GM21360 (cell line): ENCODE data around the gene MORF4L1.
"Not testable (repeated sequence)": the region's sequence is repeated elsewhere in the genome, so short reads cannot be mapped to it uniquely, and the experiment has no call there.

Experiments used
- ATAC-seq: cut with Tn5 transposase; IDR thresholded peaks from one replicate; pipeline ENCODE4 v1.9.1; 2021; ENCODE audit warnings: mild to moderate bottlenecking, moderate library complexity; ENCODE audit not compliant: unreplicated experiment

The MORF4L1 gene

GRCh38 chr15:78855746-78856145 lies 16.9 kb upstream of the MORF4L1 start:
- ATAC-seq, result no peak

DNA sequence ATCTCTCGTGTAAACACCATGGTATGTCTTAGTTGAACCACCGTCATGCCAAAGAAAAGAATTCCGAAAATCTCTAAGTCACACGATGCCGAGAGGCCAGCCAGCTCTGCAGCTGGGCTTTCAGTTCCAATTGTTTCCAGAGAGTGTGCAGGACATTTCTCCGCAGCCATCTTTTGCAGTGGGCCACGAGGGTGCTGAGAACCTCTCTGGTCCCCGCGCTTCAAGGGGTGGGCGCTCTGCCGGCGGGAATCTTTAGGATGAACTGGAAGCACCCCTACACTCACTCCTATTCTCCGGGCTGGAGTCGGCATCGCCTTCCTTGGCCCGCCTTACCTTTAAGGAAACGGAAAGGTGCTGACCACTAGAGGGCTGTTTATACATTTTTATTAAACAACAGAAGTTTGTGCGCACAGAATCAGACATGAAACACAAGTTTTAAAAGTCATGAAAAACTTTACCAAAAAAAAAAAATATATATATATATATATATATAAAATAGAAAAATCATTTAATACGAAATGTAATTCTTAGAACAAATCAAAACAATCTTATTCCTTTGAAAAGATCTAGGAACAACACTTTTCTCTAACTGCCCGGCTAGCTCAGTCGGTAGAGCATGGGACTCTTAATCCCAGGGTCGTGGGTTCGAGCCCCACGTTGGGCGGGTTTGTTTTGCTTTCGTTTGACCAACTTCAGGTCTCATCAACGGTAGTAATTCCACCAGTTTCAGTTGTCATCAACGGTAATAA lies 12.5 kb upstream of the MORF4L1 start:
- ATAC-seq, result peak; percentile 65

DNA sequence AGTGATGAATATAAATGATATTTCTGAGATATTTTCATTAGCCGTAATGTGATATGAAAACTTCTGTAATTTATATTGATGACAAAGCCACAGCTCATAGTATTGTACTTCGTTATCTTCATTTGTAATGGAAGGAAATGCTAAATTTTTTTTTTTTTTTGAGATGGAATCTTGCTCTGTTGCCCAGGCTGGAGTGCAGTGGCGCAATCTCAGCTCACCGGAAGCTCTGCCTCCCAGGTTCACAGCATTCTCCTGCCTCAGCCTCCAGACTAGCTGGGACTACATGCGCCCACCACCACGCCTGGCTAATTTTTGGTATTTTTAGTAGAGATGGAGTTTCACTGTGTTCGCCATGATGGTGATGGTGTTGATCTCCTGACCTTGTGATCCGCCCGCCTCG lies 7.1 kb upstream of the MORF4L1 start:
- not testable (repeated sequence) for ATAC-seq

DNA sequence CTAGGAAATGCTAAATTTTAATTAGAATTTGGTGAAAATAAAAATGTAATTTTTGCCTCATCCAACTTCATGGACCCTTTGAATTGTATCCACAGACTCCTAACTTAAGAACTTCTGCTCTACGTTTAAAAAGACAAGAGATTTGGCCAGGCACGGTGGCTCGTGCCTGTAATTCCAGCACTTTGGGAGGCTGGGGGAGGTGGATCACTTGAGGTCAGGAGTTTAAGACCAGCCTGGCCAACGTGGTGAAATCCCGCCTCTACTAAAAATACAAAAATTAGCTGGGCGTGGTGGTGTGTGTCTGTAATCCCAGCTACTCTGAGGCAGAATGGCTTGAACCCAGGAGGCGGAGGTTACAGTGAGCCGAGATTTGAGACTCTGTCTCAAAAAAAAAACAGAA lies 6.7 kb upstream of the MORF4L1 start:
- ATAC-seq, result not testable (repeated sequence)

GRCh38 chr15:78866803-78867202 lies 5.9 kb upstream of the MORF4L1 start:
- ATAC-seq, result no peak

GRCh38 chr15:78868366-78868765 lies 4.3 kb upstream of the MORF4L1 start:
- ATAC-seq, result no peak

GRCh38 chr15:78871483-78872127 lies 1.1 kb upstream of the MORF4L1 start:
- ATAC-seq, result not testable (repeated sequence)

DNA sequence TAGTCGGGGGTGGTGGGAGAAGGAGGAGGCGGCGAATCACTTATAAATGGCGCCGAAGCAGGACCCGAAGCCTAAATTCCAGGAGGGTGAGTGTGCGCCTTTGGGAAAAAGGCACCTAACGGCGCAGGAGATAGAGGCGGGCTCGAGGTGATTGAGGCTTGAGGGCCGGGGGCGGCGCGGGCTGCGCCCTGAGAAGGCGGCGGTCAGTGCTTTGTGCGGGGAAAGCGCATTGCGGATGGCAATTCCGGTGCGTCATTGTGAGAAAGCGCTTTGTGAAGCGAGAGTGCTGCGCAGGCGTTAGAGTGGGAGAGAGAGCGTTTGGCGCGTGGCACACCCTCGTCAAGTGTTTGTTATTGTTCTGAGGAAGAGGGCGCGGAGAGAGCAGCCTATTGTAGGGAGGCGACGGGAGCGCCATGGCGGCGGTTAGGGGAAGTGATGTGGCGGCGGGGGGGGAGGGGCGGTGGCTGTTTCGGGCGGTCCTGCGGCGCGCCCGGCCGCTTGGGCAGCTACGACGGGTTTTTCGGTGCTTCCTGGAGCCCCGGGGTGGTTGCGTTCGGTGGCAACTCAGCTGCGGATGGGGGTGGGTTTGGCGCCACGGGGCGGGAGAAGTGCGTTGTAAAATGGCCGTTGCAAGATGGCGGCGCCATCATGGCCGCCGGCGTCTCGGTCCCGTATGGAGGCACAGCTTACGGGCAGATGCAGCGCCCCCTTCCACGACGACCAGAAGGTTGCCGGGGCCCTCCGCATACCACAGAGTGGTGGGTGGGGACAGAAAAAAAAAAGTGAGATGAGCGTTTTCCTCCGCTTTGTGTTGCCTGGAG lies 492 bp downstream of the MORF4L1 start:
- ATAC-seq, result peak; percentile 64

DNA sequence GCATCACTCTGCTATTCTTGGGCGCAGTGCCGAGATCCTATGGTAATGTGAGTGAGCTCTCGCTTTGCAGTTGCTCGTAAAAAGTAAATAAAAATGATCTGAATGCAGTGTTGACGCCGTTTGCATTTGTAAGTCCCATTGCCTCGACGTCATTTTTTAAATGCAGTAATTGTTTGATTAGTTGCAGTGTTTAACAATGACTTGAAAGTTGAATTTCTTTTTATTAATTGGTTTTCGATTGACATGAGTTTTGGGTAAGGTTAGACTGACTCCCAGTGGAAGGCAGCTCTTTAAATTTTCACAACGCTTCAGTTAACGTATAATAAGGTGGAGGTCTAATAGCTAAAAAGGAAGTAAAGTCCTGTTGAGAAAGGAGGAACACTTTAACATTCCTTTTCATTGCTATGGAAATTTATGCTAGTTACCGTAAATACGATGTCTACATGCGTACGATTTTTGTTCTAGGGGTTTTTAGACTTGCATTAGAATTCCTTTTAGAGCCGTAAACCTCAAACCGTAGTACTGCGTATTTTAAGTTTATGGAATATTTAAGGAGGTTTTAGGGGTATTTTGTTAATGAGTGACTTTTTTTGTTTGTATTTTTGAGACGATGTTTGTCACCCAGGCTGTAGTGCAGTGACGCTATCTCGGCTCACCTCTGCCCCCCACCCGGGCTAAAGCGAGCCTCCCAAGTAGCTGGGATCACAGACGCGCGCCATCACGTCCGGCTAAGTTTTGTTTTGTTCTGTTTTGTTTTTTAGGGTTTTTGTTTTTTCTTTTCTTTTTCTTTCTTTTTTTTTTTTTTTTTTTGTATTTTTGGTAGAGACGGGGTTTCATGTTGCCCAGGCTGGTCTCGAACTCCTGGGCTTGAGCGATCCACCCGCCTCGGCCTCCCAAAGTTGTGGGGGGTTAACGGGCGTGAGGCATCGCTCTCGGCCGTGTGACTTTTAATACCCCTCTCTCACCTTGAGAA lies 1.4 kb downstream of the MORF4L1 start:
- no peak for ATAC-seq

DNA sequence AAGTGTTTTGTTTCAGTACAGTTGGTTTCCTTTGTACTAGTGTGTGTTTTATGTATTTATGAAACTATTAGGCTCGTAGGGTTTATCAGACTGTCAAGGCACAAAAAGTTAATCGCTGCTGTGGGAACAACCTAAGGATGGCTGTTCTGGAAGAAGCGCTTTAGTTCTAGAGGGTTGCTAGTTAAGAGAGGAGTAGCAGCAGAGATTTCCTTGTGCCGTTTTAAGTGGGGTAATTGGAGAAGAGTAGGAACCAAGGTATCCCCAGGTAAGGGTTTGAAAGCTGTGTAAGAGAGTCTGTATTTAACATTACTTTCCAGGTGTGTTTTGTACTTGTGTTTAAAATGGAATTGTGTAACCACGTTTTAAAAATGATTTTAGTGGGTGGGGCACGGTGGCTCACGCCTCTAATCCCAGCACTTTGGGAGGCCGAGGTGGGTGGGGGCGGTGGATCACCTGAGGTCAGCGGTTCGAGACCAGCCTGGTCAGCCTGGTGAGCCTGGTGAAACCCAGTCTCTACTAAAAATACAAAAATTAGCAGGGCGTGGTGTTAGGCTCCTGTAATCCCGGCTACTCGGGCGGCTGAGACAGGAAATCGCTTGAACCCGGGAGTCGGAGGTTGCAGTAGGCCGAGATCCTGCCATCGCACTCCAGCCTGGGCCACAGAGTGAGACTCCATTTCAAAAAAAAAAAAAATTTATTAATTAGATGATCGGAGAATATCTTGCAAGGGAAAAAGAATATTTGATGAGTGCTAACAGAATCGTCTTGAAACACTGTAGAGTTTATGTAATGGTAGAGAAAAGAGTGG lies 2.6 kb downstream of the MORF4L1 start:
- no peak for ATAC-seq

- not testable (repeated sequence) for ATAC-seq
Observed at GRCh38 chr15:78876954-78877353, 4.3 kb downstream of the MORF4L1 start.

DNA sequence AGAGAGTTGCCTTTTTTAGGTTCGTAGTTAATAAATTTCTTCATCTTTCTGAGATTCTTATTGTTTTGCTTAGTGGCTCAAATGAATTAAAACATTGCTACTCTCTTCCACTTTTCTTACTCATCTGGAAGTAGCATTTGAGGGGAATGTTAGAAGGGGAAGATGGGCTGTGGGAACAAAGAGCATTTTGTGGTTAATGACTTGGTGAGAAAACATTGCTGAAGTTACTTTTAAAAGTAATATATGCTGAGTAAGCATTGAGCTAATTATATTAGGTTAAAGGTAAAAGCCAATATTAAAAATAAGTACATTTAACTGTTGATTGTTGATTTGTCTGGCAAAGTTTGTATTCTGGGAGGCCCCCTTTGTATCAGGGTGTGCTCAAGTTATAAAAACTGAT lies 5.7 kb downstream of the MORF4L1 start:
- no peak for ATAC-seq

- ATAC-seq, result no peak
Observed at GRCh38 chr15:78879517-78880241, 7.0 kb downstream of the MORF4L1 start.

DNA sequence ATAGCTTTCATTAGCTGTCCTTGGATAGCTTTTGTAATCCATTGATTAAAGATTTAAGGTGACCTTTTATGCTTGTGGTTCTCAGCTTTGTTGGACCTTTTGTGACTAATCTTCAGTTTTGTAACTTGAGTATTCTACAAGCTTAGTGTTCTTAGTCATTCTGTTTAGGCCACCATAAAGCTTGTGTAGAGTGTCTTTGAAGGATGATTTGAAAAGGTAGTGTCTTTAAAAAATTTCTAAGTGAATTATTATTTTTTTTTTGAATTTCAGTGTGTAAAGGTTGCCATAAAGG lies 7.5 kb downstream of the MORF4L1 start:
- ATAC-seq, result no peak

DNA sequence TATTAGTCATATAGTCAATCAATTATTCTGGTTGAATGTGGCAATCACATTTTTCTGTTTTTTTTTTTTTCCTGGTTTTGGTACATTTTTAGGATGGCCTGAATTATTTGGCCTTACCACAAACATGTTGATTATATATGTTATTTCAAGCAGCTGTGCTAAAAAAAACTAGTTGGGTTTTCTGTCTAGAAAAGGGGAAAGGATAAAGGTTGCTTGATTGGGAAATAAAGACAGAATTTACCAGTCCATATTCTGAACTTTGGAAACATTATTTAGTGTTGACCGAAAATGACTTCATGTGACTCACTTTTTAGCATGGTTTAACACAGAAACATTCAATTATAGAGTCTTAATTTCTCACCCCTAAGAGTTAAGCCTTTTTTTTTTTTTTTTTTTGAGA lies 8.1 kb downstream of the MORF4L1 start:
- no peak for ATAC-seq

- ATAC-seq, result no peak
Observed at GRCh38 chr15:78881681-78882080, 9.0 kb downstream of the MORF4L1 start.

DNA sequence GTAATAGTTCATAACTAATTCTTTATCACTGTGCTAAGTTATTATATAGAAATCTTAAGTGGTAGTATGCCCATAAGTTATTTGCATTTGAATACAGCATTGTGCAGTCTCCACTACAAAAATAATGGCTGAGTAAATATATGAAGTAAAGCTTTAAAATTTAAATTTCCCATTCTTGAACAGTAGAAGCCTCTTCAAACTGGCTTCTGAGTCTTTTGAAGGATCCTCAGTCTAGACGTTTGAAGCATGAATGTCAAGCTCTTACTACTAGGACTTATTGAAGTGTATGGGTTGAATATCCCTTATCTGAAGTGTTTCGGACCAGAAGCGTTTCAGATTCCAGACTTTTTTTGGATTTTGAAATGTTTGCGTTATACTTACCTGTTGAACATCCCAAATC lies 16.3 kb downstream of the MORF4L1 start:
- ATAC-seq, result no peak

DNA sequence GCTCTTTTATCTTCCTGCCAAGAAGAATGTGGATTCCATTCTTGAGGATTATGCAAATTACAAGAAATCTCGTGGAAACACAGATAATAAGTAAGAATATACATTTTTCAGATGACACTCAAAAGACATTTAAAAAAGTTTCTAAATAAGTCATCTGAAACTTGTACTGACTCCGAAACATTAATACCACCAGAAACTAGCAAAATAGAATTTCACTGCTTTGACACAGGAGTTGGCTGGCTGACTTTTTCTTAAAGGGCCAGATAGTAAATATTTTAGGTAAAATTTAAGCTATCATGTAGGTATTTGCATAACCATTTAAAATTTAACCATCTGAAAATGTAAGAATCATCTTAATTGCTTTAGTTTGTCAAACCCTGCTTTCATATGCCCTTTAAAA lies 20.8 kb downstream of the MORF4L1 start:
- no peak for ATAC-seq

DNA sequence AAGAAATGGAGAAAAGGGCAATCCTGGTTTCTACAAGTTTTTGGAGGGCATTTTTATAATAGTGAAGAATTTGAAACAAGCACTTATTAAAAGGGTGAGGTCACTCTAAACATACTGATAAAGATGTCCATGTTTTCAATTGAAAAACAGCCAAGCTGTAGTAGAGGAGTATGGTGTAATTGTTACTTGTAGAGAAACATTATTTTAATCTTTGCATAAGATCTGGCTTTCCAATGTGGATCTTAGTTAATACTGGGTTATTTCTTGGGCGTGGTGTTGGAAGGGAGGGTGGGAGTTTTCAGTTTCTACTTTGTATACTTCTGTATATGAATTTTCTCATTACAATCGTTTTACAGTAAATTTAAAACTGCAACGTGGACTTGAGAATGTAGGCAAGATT lies 22.8 kb downstream of the MORF4L1 start:
- no peak for ATAC-seq
